ENCODE data around the gene CELF2. TPM values are rescaled to one million over a fixed set of nuclear protein-coding genes. Genes with fewer than 3 reads are reported as not detected.

CELF2 gene
- total RNA-seq, 2 experiments from 2014 or later, result 197 to 205 TPM

DNA sequence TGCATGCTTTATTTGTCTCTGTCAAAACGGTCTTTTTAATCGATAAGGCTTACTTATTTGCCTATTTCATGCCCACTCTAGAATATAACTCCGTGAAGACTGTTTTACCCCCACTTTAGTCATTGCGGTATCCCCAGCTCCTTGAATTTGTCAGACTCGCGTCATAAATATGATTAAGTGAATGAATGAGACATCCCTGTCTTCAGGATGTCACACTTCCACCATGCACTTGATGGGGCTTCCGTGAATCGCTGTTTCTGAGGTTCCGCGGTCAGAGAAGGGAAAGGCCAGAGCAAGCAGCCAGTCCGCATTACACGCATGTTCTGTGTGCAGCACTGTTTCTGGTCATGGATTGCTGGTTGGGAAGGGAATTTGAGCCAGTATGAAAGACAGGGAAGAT is 138.8 kb downstream of the CELF2 start:
- ATAC-seq (ENCODE audit: poor library complexity) (peak; percentile 17), DNase-seq (peak in 3 of 14 experiments; percentile 55 to 70 (median 61))
- Histone ChIP-seq H3K9me3 (ENCODE audit: control insufficient read depth in 1 of 2, insufficient read depth in 1 of 2, low read length in 2 of 2) (no peaks in the 10 kb centered on the region), H3K27ac (ENCODE audit: low read depth in 1 of 2, low read length in 2 of 2) (no peak overlapping the region), H3K4me3 (ENCODE audit: low read length) (no peak overlapping the region), H3K36me3 (ENCODE audit: insufficient read depth, low read length) (no peaks in the 10 kb centered on the region), H3K4me1 (ENCODE audit: insufficient read depth, low read length) (peaks cover 83% of the 10 kb centered on the region), H3K27me3 (ENCODE audit: control insufficient read depth in 1 of 2, insufficient read depth in 2 of 2, low read length in 2 of 2) (no peaks in the 10 kb centered on the region)
- intact Hi-C loops (cut with DNase I, micrococcal nuclease), result no loop called here
- Mint-ChIP-seq H3K36me3 (ENCODE audit: low read depth) (no peaks in the 10 kb centered on the region), H3K27ac (peak overlapping the region; percentile 80), H3K4me1 (ENCODE audit: low read depth) (peaks cover 97% of the 10 kb centered on the region), H3K4me3 (peak overlapping the region; percentile 74), H3K27me3 (no peaks in the 10 kb centered on the region), H3K9me3 (no peaks in the 10 kb centered on the region)
- TF ChIP-seq CTCF (IDR thresholded peaks at IDR 0.05), result no peak
- CTCF ChIA-PET, result no interaction called here
- POLR2A ChIA-PET, result no interaction called here

DNA sequence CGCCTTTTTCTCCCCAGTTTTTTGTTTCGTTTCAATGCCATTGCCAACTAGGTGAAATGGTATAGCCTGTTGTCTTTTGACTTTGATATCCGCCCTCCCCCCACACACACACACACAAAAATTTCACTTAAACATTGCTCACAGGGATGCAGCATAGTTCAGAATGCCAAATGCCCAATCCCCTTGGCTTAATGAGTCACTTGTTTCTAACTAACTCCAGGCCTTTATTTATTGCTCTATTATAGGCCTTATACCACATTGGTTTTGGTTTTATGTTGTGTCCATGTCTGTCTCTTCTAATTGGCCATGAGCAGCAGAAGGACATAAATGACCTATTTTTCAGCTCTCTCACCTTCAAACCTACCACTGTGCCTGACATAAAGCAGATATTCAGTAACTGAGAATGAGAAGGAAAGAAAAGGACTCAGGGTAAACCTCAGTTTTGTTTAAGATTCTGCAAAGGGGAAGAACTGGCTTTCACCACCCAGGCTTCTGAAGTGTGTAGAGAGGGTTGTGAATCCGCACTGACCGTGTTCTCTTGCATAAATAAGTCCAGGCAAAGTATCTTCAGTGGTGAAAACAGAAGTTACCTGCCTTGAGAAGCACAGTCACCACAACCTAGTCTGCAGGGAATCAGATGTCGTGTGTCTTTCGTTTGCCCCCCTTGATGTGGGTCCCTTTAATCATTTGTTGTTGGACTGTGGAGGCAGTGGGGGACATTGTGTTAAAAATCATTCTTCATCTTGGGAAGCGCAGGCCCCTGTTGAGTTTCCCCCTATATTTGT is 139.8 kb downstream of the CELF2 start:
- Histone ChIP-seq H3K36me3 (ENCODE audit: insufficient read depth, low read length) (no peaks in the 10 kb centered on the region), H3K4me1 (ENCODE audit: insufficient read depth, low read length) (peaks cover 84% of the 10 kb centered on the region), H3K4me3 (ENCODE audit: low read length) (no peak overlapping the region), H3K27ac (ENCODE audit: low read depth in 1 of 2, low read length in 2 of 2) (no peak overlapping the region), H3K9me3 (ENCODE audit: control insufficient read depth in 1 of 2, insufficient read depth in 1 of 2, low read length in 2 of 2) (no peaks in the 10 kb centered on the region), H3K27me3 (ENCODE audit: control insufficient read depth in 1 of 2, insufficient read depth in 2 of 2, low read length in 2 of 2) (no peaks in the 10 kb centered on the region)
- Mint-ChIP-seq H3K4me1 (ENCODE audit: low read depth) (peaks cover 97% of the 10 kb centered on the region), H3K27ac (no peak overlapping the region), H3K4me3 (peak overlapping the region; percentile 50), H3K27me3 (no peaks in the 10 kb centered on the region), H3K9me3 (no peaks in the 10 kb centered on the region), H3K36me3 (ENCODE audit: low read depth) (no peaks in the 10 kb centered on the region)
- DNase-seq (peak in 1 of 14 experiments; percentile 18), ATAC-seq (ENCODE audit: poor library complexity) (peak; percentile 17)
- CTCF ChIA-PET, result no interaction called here
- POLR2A ChIA-PET, result interaction anchor here (4.8 to 5.1 kb wide), 2 partner anchors 7 to 12 kb away, joined by 50 to 60 read pairs; no protein-coding TSS in a partner anchor
- intact Hi-C loops (cut with DNase I, micrococcal nuclease), result no loop called here
- no peak for TF ChIP-seq CTCF (IDR thresholded peaks at IDR 0.05)

- ATAC-seq (ENCODE audit: poor library complexity) (no peak), DNase-seq (no peak)
- peaks cover 97% of the 10 kb centered on the region for H3K4me1 Mint-ChIP-seq (ENCODE audit: low read depth)
- Histone ChIP-seq H3K27me3 (ENCODE audit: control insufficient read depth in 1 of 2, insufficient read depth in 2 of 2, low read length in 2 of 2) (no peaks in the 10 kb centered on the region), H3K4me1 (ENCODE audit: insufficient read depth, low read length) (peaks cover 84% of the 10 kb centered on the region), H3K9me3 (ENCODE audit: control insufficient read depth in 1 of 2, insufficient read depth in 1 of 2, low read length in 2 of 2) (no peaks in the 10 kb centered on the region), H3K36me3 (ENCODE audit: insufficient read depth, low read length) (no peaks in the 10 kb centered on the region), H3K27ac (ENCODE audit: low read depth in 1 of 2, low read length in 2 of 2) (no peak overlapping the region), H3K4me3 (ENCODE audit: low read length) (no peak overlapping the region)
- intact Hi-C loops (cut with DNase I, micrococcal nuclease), result no loop called here
- H3K9me3 Mint-ChIP-seq, result no peaks in the 10 kb centered on the region
- no peaks in the 10 kb centered on the region for H3K36me3 Mint-ChIP-seq (ENCODE audit: low read depth)
- POLR2A ChIA-PET, result interaction anchor here (4.8 to 5.1 kb wide), 2 partner anchors 7 to 13 kb away, joined by 50 to 60 read pairs; no protein-coding TSS in a partner anchor
- H3K27ac Mint-ChIP-seq, result no peak overlapping the region
- H3K27me3 Mint-ChIP-seq, result no peaks in the 10 kb centered on the region
- peak overlapping the region; percentile 50 for H3K4me3 Mint-ChIP-seq
- CTCF ChIA-PET, result interaction anchor here (1.4 kb wide), 1 partner anchor 34 kb away, joined by 3 read pairs; no protein-coding TSS in a partner anchor
- no peak for TF ChIP-seq CTCF (IDR thresholded peaks at IDR 0.05)
Observed at GRCh38 chr10:11158080-11158479, 140.4 kb downstream of the CELF2 start.
